ENCODE results near the gene EYA4.

The EYA4 gene

DNA sequence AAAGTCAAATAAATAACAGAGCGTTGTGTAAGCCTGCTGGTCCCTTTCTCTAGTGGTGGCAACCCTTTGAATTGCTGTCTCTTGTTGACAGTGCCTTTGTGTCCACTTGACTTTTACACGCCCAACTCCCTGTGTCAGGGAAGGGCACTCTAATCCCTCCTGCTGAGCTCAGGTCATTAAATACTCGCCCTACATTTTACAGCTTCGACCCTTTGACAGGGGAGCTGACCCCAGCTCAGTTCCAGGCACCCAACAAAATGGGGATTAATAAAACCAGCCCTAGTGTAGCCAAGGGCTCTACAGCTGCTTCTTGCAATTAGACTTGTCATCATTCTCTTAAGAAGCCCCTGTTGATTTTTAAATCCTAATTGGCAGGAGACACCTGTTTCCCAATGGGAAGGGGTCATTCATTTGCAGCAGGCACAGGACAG, 308.2 kb downstream of the EYA4 start:
- no CpG with 5 or more reads among the region's 4 CpGs for WGBS, 2 donors (ENCODE audit: extremely low coverage in 2 of 2, insufficient read length in 2 of 2, insufficient replicate concordance in 1 of 2)
- no peak overlapping the region for H2BK120ac ChIP-seq (ENCODE audit: low read depth, low read length)
- H4K91ac ChIP-seq (ENCODE audit: low read depth, low read length, poor library complexity): no peak overlapping the region
- H3K9me3 ChIP-seq (replicated peaks in 1 of 2; ENCODE audit: control insufficient read depth in 2 of 2, insufficient read depth in 1 of 2, low read depth in 1 of 2, low read length in 2 of 2): no peaks in the 10 kb centered on the region
- no peak overlapping the region for H3K9ac ChIP-seq (ENCODE audit: low read depth, low read length, poor library complexity)
- H3K18ac ChIP-seq (ENCODE audit: low read length): no peak overlapping the region
- DNase-seq (ENCODE audit: low spot score): peak; percentile 94
- no peaks in the 10 kb centered on the region for H3K79me1 ChIP-seq (ENCODE audit: low read depth, low read length)
- H3K14ac ChIP-seq (ENCODE audit: low read length): no peak overlapping the region
- H3K4me3 ChIP-seq (ENCODE audit: low read length in 2 of 2): no peak overlapping the region
- no peak overlapping the region for H2BK5ac ChIP-seq (ENCODE audit: low read length)
- H3K4me2 ChIP-seq (ENCODE audit: insufficient read depth, low read length, poor library complexity, severe bottlenecking): no peak overlapping the region
- H2AK5ac ChIP-seq (ENCODE audit: low read depth, low read length): no peak overlapping the region
- H2AFZ ChIP-seq (ENCODE audit: low read length): no peak overlapping the region
- no peak overlapping the region for H3K27ac ChIP-seq (replicated peaks; ENCODE audit: low read length)
- H2BK15ac ChIP-seq (ENCODE audit: low read length): no peak overlapping the region
- H4K8ac ChIP-seq (ENCODE audit: low read depth, low read length): no peak overlapping the region
- no peaks in the 10 kb centered on the region for H3K36me3 ChIP-seq (replicated peaks in 1 of 2; ENCODE audit: control insufficient read depth in 2 of 2, insufficient read depth in 2 of 2, low read length in 2 of 2)
- H3K4me1 ChIP-seq (ENCODE audit: control insufficient read depth in 2 of 2, insufficient read depth in 1 of 2, low read depth in 1 of 2, low read length in 2 of 2): peaks cover 14 to 23% of the 10 kb centered on the region in 2 donors
- peaks cover 0 to 22% (median 0%) of the 10 kb centered on the region in 3 experiments for H3K27me3 ChIP-seq (ENCODE audit: control insufficient read depth in 3 of 3, insufficient read depth in 3 of 3, low read depth in 1 of 3, low read length in 3 of 3)
- no peak overlapping the region for H3K4ac ChIP-seq (ENCODE audit: low read length)
- no peak overlapping the region for H2BK12ac ChIP-seq (ENCODE audit: low read length)
- no peak overlapping the region for H3K23ac ChIP-seq (ENCODE audit: low read depth, low read length, poor library complexity)

DNA sequence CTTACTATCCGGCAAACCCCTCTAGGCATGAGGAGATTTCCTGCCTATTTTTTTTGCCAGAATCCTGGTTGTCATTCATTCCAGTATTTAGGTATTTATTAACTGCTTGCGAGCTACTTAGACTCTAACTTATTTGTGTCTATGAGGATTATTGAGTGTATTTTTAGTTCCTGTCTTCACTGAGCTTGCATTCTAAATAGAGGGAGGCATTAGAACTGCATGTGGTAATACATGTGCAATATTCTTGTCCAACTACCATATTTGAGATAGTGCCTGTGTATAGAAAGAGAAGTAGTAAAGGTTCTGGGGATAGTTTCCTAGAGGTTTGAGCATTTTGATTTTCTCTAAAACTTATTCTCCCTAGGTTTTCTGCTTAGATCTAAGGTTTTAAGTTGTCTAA, 308.9 kb downstream of the EYA4 start:
- no CpG with 5 or more reads among the region's 2 CpGs for WGBS, 2 donors (ENCODE audit: extremely low coverage in 2 of 2, insufficient read length in 2 of 2, insufficient replicate concordance in 1 of 2)
- no peak overlapping the region for H4K91ac ChIP-seq (ENCODE audit: low read depth, low read length, poor library complexity)
- no peak overlapping the region for H2AFZ ChIP-seq (ENCODE audit: low read length)
- H2AK5ac ChIP-seq (ENCODE audit: low read depth, low read length): no peak overlapping the region
- no peaks in the 10 kb centered on the region for H3K9me3 ChIP-seq (replicated peaks in 1 of 2; ENCODE audit: control insufficient read depth in 2 of 2, insufficient read depth in 1 of 2, low read depth in 1 of 2, low read length in 2 of 2)
- no peak overlapping the region for H2BK15ac ChIP-seq (ENCODE audit: low read length)
- H2BK12ac ChIP-seq (ENCODE audit: low read length): no peak overlapping the region
- no peak overlapping the region for H3K4me3 ChIP-seq (ENCODE audit: low read length in 2 of 2)
- H3K14ac ChIP-seq (ENCODE audit: low read length): no peak overlapping the region
- H4K8ac ChIP-seq (ENCODE audit: low read depth, low read length): no peak overlapping the region
- H2BK120ac ChIP-seq (ENCODE audit: low read depth, low read length): no peak overlapping the region
- no peak overlapping the region for H3K9ac ChIP-seq (ENCODE audit: low read depth, low read length, poor library complexity)
- H3K4me1 ChIP-seq (ENCODE audit: control insufficient read depth in 2 of 2, insufficient read depth in 1 of 2, low read depth in 1 of 2, low read length in 2 of 2): peaks cover 14 to 23% of the 10 kb centered on the region in 2 donors
- no peak overlapping the region for H3K4ac ChIP-seq (ENCODE audit: low read length)
- peaks cover 0 to 21% (median 0%) of the 10 kb centered on the region in 3 experiments for H3K27me3 ChIP-seq (ENCODE audit: control insufficient read depth in 3 of 3, insufficient read depth in 3 of 3, low read depth in 1 of 3, low read length in 3 of 3)
- H2BK5ac ChIP-seq (ENCODE audit: low read length): no peak overlapping the region
- DNase-seq (ENCODE audit: low spot score): no peak
- H3K18ac ChIP-seq (ENCODE audit: low read length): no peak overlapping the region
- H3K4me2 ChIP-seq (ENCODE audit: insufficient read depth, low read length, poor library complexity, severe bottlenecking): peak overlapping the region; percentile 11
- no peak overlapping the region for H3K23ac ChIP-seq (ENCODE audit: low read depth, low read length, poor library complexity)
- no peaks in the 10 kb centered on the region for H3K79me1 ChIP-seq (ENCODE audit: low read depth, low read length)
- H3K36me3 ChIP-seq (replicated peaks in 1 of 2; ENCODE audit: control insufficient read depth in 2 of 2, insufficient read depth in 2 of 2, low read length in 2 of 2): no peaks in the 10 kb centered on the region
- H3K27ac ChIP-seq (replicated peaks; ENCODE audit: low read length): peak overlapping the region; percentile 91

DNA sequence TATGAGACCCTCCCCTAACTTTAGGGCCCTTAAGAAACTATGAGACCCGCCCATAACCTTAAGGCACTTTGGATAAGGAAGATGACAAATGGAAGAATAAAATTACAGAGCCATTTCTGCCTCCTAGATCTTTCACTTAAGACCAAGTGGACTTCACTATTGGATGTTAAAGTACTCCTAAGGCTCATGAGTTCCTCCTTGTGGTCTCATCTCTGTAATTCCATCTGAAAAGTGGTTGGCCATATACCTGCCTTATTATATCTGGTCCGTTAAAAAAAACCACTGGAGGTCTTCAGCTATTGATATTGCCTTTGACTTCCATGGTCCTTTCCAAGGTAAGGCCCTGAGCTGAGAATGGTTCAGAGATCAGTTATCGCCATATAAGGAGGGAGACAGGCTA, 310.3 kb downstream of the EYA4 start:
- no peak overlapping the region for H3K9ac ChIP-seq (ENCODE audit: low read depth, low read length, poor library complexity)
- no peak overlapping the region for H3K4me3 ChIP-seq (ENCODE audit: low read length in 2 of 2)
- no peaks in the 10 kb centered on the region for H3K79me1 ChIP-seq (ENCODE audit: low read depth, low read length)
- no peak overlapping the region for H4K8ac ChIP-seq (ENCODE audit: low read depth, low read length)
- no peak overlapping the region for H4K91ac ChIP-seq (ENCODE audit: low read depth, low read length, poor library complexity)
- no CpG with 5 or more reads among the region's 3 CpGs for WGBS, 2 donors (ENCODE audit: extremely low coverage in 2 of 2, insufficient read length in 2 of 2, insufficient replicate concordance in 1 of 2)
- DNase-seq (ENCODE audit: low spot score): no peak
- H3K4ac ChIP-seq (ENCODE audit: low read length): no peak overlapping the region
- no peak overlapping the region for H2AK5ac ChIP-seq (ENCODE audit: low read depth, low read length)
- H3K27ac ChIP-seq (replicated peaks; ENCODE audit: low read length): peak overlapping the region; percentile 35
- H3K23ac ChIP-seq (ENCODE audit: low read depth, low read length, poor library complexity): no peak overlapping the region
- H3K36me3 ChIP-seq (replicated peaks in 1 of 2; ENCODE audit: control insufficient read depth in 2 of 2, insufficient read depth in 2 of 2, low read length in 2 of 2): no peaks in the 10 kb centered on the region
- H3K4me1 ChIP-seq (ENCODE audit: control insufficient read depth in 2 of 2, insufficient read depth in 1 of 2, low read depth in 1 of 2, low read length in 2 of 2): peaks cover 14 to 23% of the 10 kb centered on the region in 2 donors
- no peak overlapping the region for H2BK12ac ChIP-seq (ENCODE audit: low read length)
- no peak overlapping the region for H3K14ac ChIP-seq (ENCODE audit: low read length)
- H3K27me3 ChIP-seq (ENCODE audit: control insufficient read depth in 3 of 3, insufficient read depth in 3 of 3, low read depth in 1 of 3, low read length in 3 of 3): peaks cover 0 to 18% (median 0%) of the 10 kb centered on the region in 3 experiments
- H3K4me2 ChIP-seq (ENCODE audit: insufficient read depth, low read length, poor library complexity, severe bottlenecking): no peak overlapping the region
- H3K9me3 ChIP-seq (replicated peaks in 1 of 2; ENCODE audit: control insufficient read depth in 2 of 2, insufficient read depth in 1 of 2, low read depth in 1 of 2, low read length in 2 of 2): no peaks in the 10 kb centered on the region
- H2BK120ac ChIP-seq (ENCODE audit: low read depth, low read length): no peak overlapping the region
- H2BK5ac ChIP-seq (ENCODE audit: low read length): no peak overlapping the region
- H2BK15ac ChIP-seq (ENCODE audit: low read length): no peak overlapping the region
- H2AFZ ChIP-seq (ENCODE audit: low read length): no peak overlapping the region
- H3K18ac ChIP-seq (ENCODE audit: low read length): no peak overlapping the region

DNA sequence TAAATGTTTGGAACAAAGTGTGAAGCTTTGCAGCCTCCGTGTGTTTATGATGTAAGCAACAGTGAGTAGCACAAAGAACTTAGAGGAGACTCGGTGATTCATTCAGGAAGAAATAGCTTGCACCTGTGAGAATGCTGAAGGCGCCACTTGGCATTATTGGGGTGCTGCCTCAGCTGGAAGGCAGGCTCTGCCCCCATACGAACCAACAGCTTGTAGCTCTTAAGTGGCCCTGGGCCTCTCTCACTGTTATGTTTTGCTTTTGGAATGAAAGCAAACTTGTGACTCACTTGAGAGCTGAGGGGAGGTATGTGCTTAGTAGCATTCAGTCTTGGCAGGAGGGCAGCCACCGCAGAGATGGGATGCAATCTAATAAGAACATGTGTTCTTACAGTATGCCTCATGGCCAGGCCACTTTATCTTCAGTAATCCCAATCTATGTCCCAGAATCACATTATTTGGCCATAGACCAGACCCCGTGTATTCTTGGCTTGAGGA, 310.7 kb downstream of the EYA4 start:
- no peak overlapping the region for H4K8ac ChIP-seq (ENCODE audit: low read depth, low read length)
- H2AFZ ChIP-seq (ENCODE audit: low read length): no peak overlapping the region
- H3K4me1 ChIP-seq (ENCODE audit: control insufficient read depth in 2 of 2, insufficient read depth in 1 of 2, low read depth in 1 of 2, low read length in 2 of 2): peaks cover 14 to 23% of the 10 kb centered on the region in 2 donors
- H3K9me3 ChIP-seq (replicated peaks in 1 of 2; ENCODE audit: control insufficient read depth in 2 of 2, insufficient read depth in 1 of 2, low read depth in 1 of 2, low read length in 2 of 2): no peaks in the 10 kb centered on the region
- no peak overlapping the region for H4K91ac ChIP-seq (ENCODE audit: low read depth, low read length, poor library complexity)
- no peak overlapping the region for H3K9ac ChIP-seq (ENCODE audit: low read depth, low read length, poor library complexity)
- no peak overlapping the region for H3K14ac ChIP-seq (ENCODE audit: low read length)
- no peak overlapping the region for H3K4me3 ChIP-seq (ENCODE audit: low read length in 2 of 2)
- H3K4me2 ChIP-seq (ENCODE audit: insufficient read depth, low read length, poor library complexity, severe bottlenecking): no peak overlapping the region
- no CpG with 5 or more reads among the region's 6 CpGs for WGBS, 2 donors (ENCODE audit: extremely low coverage in 2 of 2, insufficient read length in 2 of 2, insufficient replicate concordance in 1 of 2)
- no peak overlapping the region for H2AK5ac ChIP-seq (ENCODE audit: low read depth, low read length)
- H2BK5ac ChIP-seq (ENCODE audit: low read length): no peak overlapping the region
- DNase-seq (ENCODE audit: low spot score): no peak
- no peaks in the 10 kb centered on the region for H3K36me3 ChIP-seq (replicated peaks in 1 of 2; ENCODE audit: control insufficient read depth in 2 of 2, insufficient read depth in 2 of 2, low read length in 2 of 2)
- H2BK12ac ChIP-seq (ENCODE audit: low read length): no peak overlapping the region
- H2BK120ac ChIP-seq (ENCODE audit: low read depth, low read length): peak overlapping the region; percentile 12
- H3K23ac ChIP-seq (ENCODE audit: low read depth, low read length, poor library complexity): no peak overlapping the region
- H3K18ac ChIP-seq (ENCODE audit: low read length): no peak overlapping the region
- H3K4ac ChIP-seq (ENCODE audit: low read length): no peak overlapping the region
- no peak overlapping the region for H2BK15ac ChIP-seq (ENCODE audit: low read length)
- H3K27ac ChIP-seq (replicated peaks; ENCODE audit: low read length): peak overlapping the region; percentile 18
- H3K27me3 ChIP-seq (ENCODE audit: control insufficient read depth in 3 of 3, insufficient read depth in 3 of 3, low read depth in 1 of 3, low read length in 3 of 3): peaks cover 0 to 18% (median 0%) of the 10 kb centered on the region in 3 experiments
- H3K79me1 ChIP-seq (ENCODE audit: low read depth, low read length): no peaks in the 10 kb centered on the region
